HepG2 (cell line): ENCODE measurements around the gene C14orf132. TPM values are rescaled to one million over a fixed set of nuclear protein-coding genes. Genes with fewer than 3 reads are reported as not detected.

ENCODE experiments used
- ATAC-seq: fragments of 200-7000 bp; cut with Tn5 transposase; 3 replicates; pipeline ENCODE4 v1.9.1; 2020; ENCODE audit warnings: mild to moderate bottlenecking, moderate library complexity
- BruUV-seq: library from RNA; stranded (reverse); fragments of 400-500 nt; replicated peaks from 2 replicates; lab custom pipeline; 2021; lab: Mats Ljungman, UMichigan
- CTCF ChIA-PET: fragments of 300-600 bp; formaldehyde crosslinking; extraction: SDS; loops from one replicate; lab custom pipeline; 2021; ENCODE audit warnings: low total read pairs, inconsistent platforms, low intra/inter-chr PET ratio; lab: Yijun Ruan, JAX
- POLR2A ChIA-PET: fragments of 350-600 bp; sonication (Branson Sonifier 250); formaldehyde crosslinking; loops from one replicate; lab custom pipeline; 2020; ENCODE audit warnings: antibody characterized with exemption, inconsistent platforms; lab: Yijun Ruan, JAX
- DNase-seq: peaks from one replicate; pipeline ENCODE4 v3.0.0-alpha.2; 2015; ENCODE audit warnings: low spot score
- FAIRE-seq: peaks from 3 replicates; lab custom pipeline; 2011; peaks lifted over from hg19 to GRCh38; lab: Jason Lieb, UNC
- H2AFZ ChIP-seq: one replicate; pipeline ENCODE4 v1.6.1; 2011; ENCODE audit warnings: low read length, inconsistent platforms
- H3K27ac ChIP-seq: fragments of 300-600 bp; 3 replicates; pipeline ENCODE4 v1.8.0; 2011; ENCODE audit warnings: mixed run types, mild to moderate bottlenecking, mixed read lengths, low read length, inconsistent platforms; ENCODE audit not compliant: insufficient read depth; ENCODE audit errors: extremely low read length
- H3K27me3 ChIP-seq, 2 experiments: fragments of 200-600 bp in 1 of 2; 2 replicates in 1 of 2; 3 replicates in 1 of 2; pipeline versions ENCODE4 v1.6.0 to v1.8.0; 2011; ENCODE audit warnings: low read length in 2 of 2, mild to moderate bottlenecking in 2 of 2, moderate library complexity in 2 of 2, inconsistent platforms in 1 of 2; ENCODE audit not compliant: insufficient read depth in 2 of 2, control insufficient read depth in 1 of 2
- H3K36me3 ChIP-seq, 2 experiments: fragments of 200-600 bp in 1 of 2; replicated peaks in 1 of 2; 2 replicates in 1 of 2; 3 replicates in 1 of 2; pipeline versions ENCODE4 v1.5.1 to v1.8.0; 2011; ENCODE audit warnings: low read length in 2 of 2, inconsistent platforms in 1 of 2; ENCODE audit not compliant: insufficient read depth in 2 of 2, control insufficient read depth in 1 of 2
- H3K4me1 ChIP-seq: 2 replicates; pipeline ENCODE4 v1.5.1; 2012; ENCODE audit warnings: low read length, inconsistent platforms; ENCODE audit not compliant: insufficient read depth
- H3K4me2 ChIP-seq: 2 replicates; pipeline ENCODE4 v1.6.0; 2011; ENCODE audit warnings: low read depth, low read length, inconsistent platforms
- H3K4me3 ChIP-seq, 3 experiments: fragments of 200-600 bp in 1 of 3; sonication (generic), shearing (Covaris generic) in 1 of 3; replicated peaks in 1 of 3; 2 replicates each; pipeline ENCODE4 v1.5.1; 2011 to 2016; ENCODE audit warnings: low read length in 3 of 3, inconsistent platforms in 2 of 3, low read depth in 2 of 3, mild to moderate bottlenecking in 2 of 3, control low read depth in 1 of 3, mixed read lengths in 1 of 3; ENCODE audit not compliant: insufficient read depth in 1 of 3
- H3K79me2 ChIP-seq: one replicate; pipeline ENCODE4 v1.6.1; 2011; ENCODE audit warnings: low read length, inconsistent platforms; ENCODE audit not compliant: insufficient read depth
- H3K9ac ChIP-seq: 2 replicates; pipeline ENCODE4 v1.6.0; 2011; ENCODE audit warnings: mild to moderate bottlenecking, low read depth, low read length, inconsistent platforms; ENCODE audit not compliant: insufficient read depth
- H3K9me3 ChIP-seq: 2 replicates; pipeline ENCODE4 v1.5.1; 2012; ENCODE audit warnings: mild to moderate bottlenecking, low read length
- H4K20me1 ChIP-seq: 2 replicates; pipeline ENCODE4 v1.6.0; 2011; ENCODE audit warnings: inconsistent platforms, mild to moderate bottlenecking, low read length, moderate library complexity; ENCODE audit not compliant: insufficient read depth
- CEBPZ ChIP-seq: IDR thresholded peaks from 2 replicates; pipeline ENCODE4 v1.6.1; 2012; ENCODE audit warnings: low read length, improper control_type of control experiment
- ESRRA ChIP-seq: sonication (generic); formaldehyde crosslinking; IDR thresholded peaks from 2 replicates; pipeline ENCODE4 v1.5.1; 2020; ENCODE audit warnings: mild to moderate bottlenecking, low read depth, missing genetic modification reagents
- KDM6A ChIP-seq: IDR thresholded peaks from 2 replicates; pipeline ENCODE4 v1.6.1; 2016; ENCODE audit warnings: low read depth
- NAIF1 ChIP-seq: sonication (generic); formaldehyde crosslinking; IDR thresholded peaks from 2 replicates; pipeline ENCODE4 v1.5.0; 2020; ENCODE audit warnings: mild to moderate bottlenecking, missing genetic modification reagents, borderline replicate concordance
- SIN3A ChIP-seq: IDR thresholded peaks from 2 replicates; pipeline ENCODE4 v1.6.1; 2011; ENCODE audit warnings: low read depth, mild to moderate bottlenecking, control low read depth, low read length, borderline replicate concordance
- SKI ChIP-seq: fragments of 450-650 bp; IDR thresholded peaks from one replicate; pipeline ENCODE4 v1.6.1; 2018; ENCODE audit warnings: mild to moderate bottlenecking; ENCODE audit not compliant: partially characterized antibody
- SNAI1 ChIP-seq: sonication (generic); formaldehyde crosslinking; IDR thresholded peaks from 2 replicates; pipeline ENCODE4 v1.5.0; 2020; ENCODE audit warnings: mild to moderate bottlenecking, missing genetic modification reagents, borderline replicate concordance
- TARDBP ChIP-seq: sonication (generic); formaldehyde crosslinking; IDR thresholded peaks from 2 replicates; pipeline ENCODE4 v1.8.0; 2022; ENCODE audit warnings: mild to moderate bottlenecking, missing genetic modification reagents
- ZBTB20 ChIP-seq: sonication (generic); formaldehyde crosslinking; IDR thresholded peaks from 2 replicates; pipeline ENCODE4 v1.8.1; 2023; ENCODE audit warnings: missing genetic modification reagents, low read depth, mild to moderate bottlenecking, borderline replicate concordance
- ZNF354B ChIP-seq: sonication (generic); formaldehyde crosslinking; IDR thresholded peaks from 2 replicates; pipeline ENCODE4 v1.8.0; 2022; ENCODE audit warnings: mild to moderate bottlenecking, missing genetic modification reagents
- ZNF687 ChIP-seq: sonication (generic); formaldehyde crosslinking; IDR thresholded peaks from 2 replicates; pipeline ENCODE4 v1.5.1; 2020; ENCODE audit warnings: mild to moderate bottlenecking, missing genetic modification reagents, moderate library complexity
- ZNF709 ChIP-seq: sonication (generic); formaldehyde crosslinking; IDR thresholded peaks from 2 replicates; pipeline ENCODE4 v1.5.0; 2020; ENCODE audit warnings: mild to moderate bottlenecking, missing genetic modification reagents
- ZNF746 ChIP-seq: sonication (generic); formaldehyde crosslinking; IDR thresholded peaks from 2 replicates; pipeline ENCODE4 v1.8.0; 2022; ENCODE audit warnings: mild to moderate bottlenecking, missing genetic modification reagents
- ZNF747 ChIP-seq: sonication (generic); formaldehyde crosslinking; IDR thresholded peaks from 2 replicates; pipeline ENCODE4 v1.8.1; 2023; ENCODE audit warnings: missing genetic modification reagents, mild to moderate bottlenecking, borderline replicate concordance
- ZNF839 ChIP-seq: sonication (generic); formaldehyde crosslinking; IDR thresholded peaks from 2 replicates; pipeline ENCODE4 v1.4.0; 2020; ENCODE audit warnings: missing genetic modification reagents, mild to moderate bottlenecking, borderline replicate concordance
- ZNF878 ChIP-seq: sonication (generic); formaldehyde crosslinking; IDR thresholded peaks from 2 replicates; pipeline ENCODE4 v1.8.1; 2023; ENCODE audit warnings: mild to moderate bottlenecking, missing genetic modification reagents, moderate library complexity
- WGBS: methylation state at CpG from one replicate; pipeline ENCODE4 v1.1.6; 2017; ENCODE audit warnings: low lambda C conversion rate; 5-methylcytosine and 5-hydroxymethylcytosine counted together
- in situ Hi-C: cut with HindIII; loops from 2 replicates; pipeline ENCODE4 v1.10.0; 2017; ENCODE audit warnings: low pct_unique_long_range_greater_than_20kb; ENCODE audit not compliant: extremely low pct_ligation_motif_present
- intact Hi-C: fragments of 100-400 bp; cut with micrococcal nuclease; formaldehyde crosslinking; loops from one replicate; pipeline ENCODE4 v1.10.0; 2022; ENCODE audit not compliant: unreplicated experiment
- polyA plus RNA-seq, 8 experiments: library from polyadenylated mRNA; depleted of rRNA in 3 of 8; stranded (reverse) in 7 of 8; unstranded in 1 of 8; fragments of >200 nt; fragmentation: Illumina TruSeq in 4 of 8; extraction: Trizol in 4 of 8; gene quantifications; 2 replicates each; pipeline versions ENCODE4 v1.2.1 to v1.2.3, GENCODE V29; 2011 to 2016; ENCODE audit warnings: low read depth in 4 of 8, missing spikeins in 1 of 8, mixed read lengths in 1 of 8; ENCODE audit not compliant: insufficient read depth in 1 of 8
- total RNA-seq, 5 experiments: library from RNA; depleted of rRNA; stranded (reverse); fragments of >200 nt; fragmentation: Illumina TruSeq; extraction: Trizol; gene quantifications; 2 replicates each; pipeline ENCODE4 v1.2.3, GENCODE V29; 2016; ENCODE audit warnings: low read depth in 1 of 5
- TF ChIP-seq, protein P1 (sequence below): sonication (generic); formaldehyde crosslinking; IDR thresholded peaks from 2 replicates; pipeline ENCODE4 v1.5.0; 2020; ENCODE audit warnings: missing genetic modification reagents
- TF ChIP-seq, protein P2 (sequence below): IDR thresholded peaks from 2 replicates; pipeline ENCODE4 v1.6.1; 2016; ENCODE audit warnings: missing genetic modification reagents, missing compliant biosample characterization

The C14orf132 gene
- total and polyA plus RNA-seq, 2 of the 13 experiments (the other 11 are each of a cell fraction or from before 2014, with no cell fraction given), result 0.13 to 0.15 TPM

DNA sequence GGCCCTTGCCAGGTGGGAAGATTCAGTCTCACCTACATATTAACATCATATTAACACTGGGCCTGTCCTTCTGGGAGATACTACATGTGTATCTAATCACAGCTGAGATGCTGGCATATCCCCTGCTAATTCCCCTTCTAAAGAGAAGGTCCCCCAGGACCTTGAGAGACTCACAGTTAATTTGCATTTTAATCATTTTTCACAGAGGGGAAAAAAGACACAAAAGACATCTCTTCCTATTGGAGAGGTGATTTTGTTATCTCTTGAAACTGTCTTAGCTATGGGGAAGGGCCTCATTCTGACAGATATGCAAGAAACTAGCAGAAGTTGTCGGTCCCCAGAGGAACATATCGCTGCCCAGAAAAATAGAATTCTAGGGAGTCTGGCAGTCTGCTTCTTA lies 7.5 kb downstream of the C14orf132 start:
- TF ChIP-seq ZNF687 (CRISPR knock-in tag), result no peak
- no peak for TF ChIP-seq ZNF709
- TF ChIP-seq ZNF746 (CRISPR knock-in tag), result no peak
- TF ChIP-seq KDM6A (CRISPR knock-in tag), result no peak
- no peak for TF ChIP-seq ZNF747 (CRISPR knock-in tag)
- TF ChIP-seq CEBPZ, result no peak
- TF ChIP-seq TARDBP (CRISPR knock-in tag), result no peak
- TF ChIP-seq ZNF354B, result no peak
- TF ChIP-seq, protein P1, sequence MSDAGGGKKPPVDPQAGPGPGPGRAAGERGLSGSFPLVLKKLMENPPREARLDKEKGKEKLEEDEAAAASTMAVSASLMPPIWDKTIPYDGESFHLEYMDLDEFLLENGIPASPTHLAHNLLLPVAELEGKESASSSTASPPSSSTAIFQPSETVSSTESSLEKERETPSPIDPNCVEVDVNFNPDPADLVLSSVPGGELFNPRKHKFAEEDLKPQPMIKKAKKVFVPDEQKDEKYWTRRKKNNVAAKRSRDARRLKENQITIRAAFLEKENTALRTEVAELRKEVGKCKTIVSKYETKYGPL (CRISPR knock-in tag), result no peak
- no peak for TF ChIP-seq SKI
- no peak for TF ChIP-seq ZNF878 (CRISPR knock-in tag)
- TF ChIP-seq, protein P2, sequence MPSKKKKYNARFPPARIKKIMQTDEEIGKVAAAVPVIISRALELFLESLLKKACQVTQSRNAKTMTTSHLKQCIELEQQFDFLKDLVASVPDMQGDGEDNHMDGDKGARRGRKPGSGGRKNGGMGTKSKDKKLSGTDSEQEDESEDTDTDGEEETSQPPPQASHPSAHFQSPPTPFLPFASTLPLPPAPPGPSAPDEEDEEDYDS, result no peak
- TF ChIP-seq ZNF839, result no peak
- no peak for TF ChIP-seq SIN3A
- TF ChIP-seq NAIF1 (CRISPR knock-in tag), result no peak
- TF ChIP-seq ZBTB20 (CRISPR knock-in tag), result no peak
- TF ChIP-seq ESRRA (CRISPR knock-in tag), result no peak
- TF ChIP-seq SNAI1 (CRISPR knock-in tag), result no peak
- Histone ChIP-seq H3K27me3 (peaks cover 0 to 2% of the 10 kb centered on the region in 2 experiments; a peak in 3 of 5 replicates), H3K9ac (no peak overlapping the region), H3K9me3 (no peaks in the 10 kb centered on the region), H3K79me2 (no peaks in the 10 kb centered on the region), H4K20me1 (no peaks in the 10 kb centered on the region), H2AFZ (no peak overlapping the region), H3K36me3 (no peaks in the 10 kb centered on the region), H3K4me2 (no peak overlapping the region), H3K4me1 (no peaks in the 10 kb centered on the region), H3K27ac (no peak overlapping the region), H3K4me3 (no peak overlapping the region)
- intact Hi-C loops (no loop called here), in situ Hi-C loops (no loop called here)
- no peak for FAIRE-seq
- no peak for DNase-seq
- ChIA-PET POLR2A (no interaction called here), CTCF (no interaction called here)
- 59% methylated on average over 2 of the region's 2 CpGs for WGBS
- no peak for ATAC-seq
- no TSS peak for BruUV-seq
